Liver (tissue), 9 donors: ENCODE data around the gene GFI1. TPM values are rescaled to one million over a fixed set of nuclear protein-coding genes. Genes with fewer than 3 reads are reported as not detected.

Experiments
- DNase-seq: peaks from one replicate; pipeline ENCODE4 v3.0.0-alpha.2; 2017; ENCODE audit warnings: low spot score
- H3K27ac ChIP-seq, 2 donors: one replicate each; pipeline ENCODE4 v1.7.0; 2013; ENCODE audit warnings: inconsistent platforms in 2 of 2, low read length in 2 of 2, control low read depth in 1 of 2, low read depth in 1 of 2, mild to moderate bottlenecking in 1 of 2
- H3K27me3 ChIP-seq, 4 donors: one replicate each; pipeline versions ENCODE4 v1.6.1 to v1.7.0; 2013; ENCODE audit warnings: low read length in 3 of 4, inconsistent platforms in 1 of 4, mild to moderate bottlenecking in 1 of 4, moderate library complexity in 1 of 4; ENCODE audit not compliant: control insufficient read depth in 4 of 4, insufficient read depth in 4 of 4
- H3K36me3 ChIP-seq, 4 donors: one replicate each; pipeline versions ENCODE4 v1.6.1 to v1.7.0; 2013; ENCODE audit warnings: low read length in 3 of 4, mild to moderate bottlenecking in 3 of 4, low read depth in 1 of 4, moderate library complexity in 1 of 4; ENCODE audit not compliant: control insufficient read depth in 4 of 4, insufficient read depth in 3 of 4
- H3K4me1 ChIP-seq, 4 donors: one replicate each; pipeline versions ENCODE4 v1.6.1 to v1.7.0; 2013; ENCODE audit warnings: low read length in 3 of 4, mild to moderate bottlenecking in 3 of 4, moderate library complexity in 1 of 4; ENCODE audit not compliant: control insufficient read depth in 4 of 4, insufficient read depth in 4 of 4
- H3K4me3 ChIP-seq, 3 donors: one replicate each; pipeline versions ENCODE4 v1.6.1 to v1.7.0; 2013; ENCODE audit warnings: low read length in 3 of 3, control low read depth in 1 of 3, low read depth in 1 of 3, mild to moderate bottlenecking in 1 of 3
- H3K9ac ChIP-seq, 2 donors: one replicate each; pipeline ENCODE4 v1.7.0; 2013; ENCODE audit warnings: low read length in 2 of 2, mild to moderate bottlenecking in 2 of 2, moderate library complexity in 2 of 2, control low read depth in 1 of 2, low read depth in 1 of 2
- H3K9me3 ChIP-seq, 4 donors: one replicate each; pipeline versions ENCODE4 v1.6.1 to v1.7.0; 2013; ENCODE audit warnings: low read length in 3 of 4; ENCODE audit not compliant: control insufficient read depth in 4 of 4
- ATF3 ChIP-seq: IDR thresholded peaks from 2 replicates; pipeline ENCODE4 v1.6.1; 2016; ENCODE audit warnings: antibody characterized with exemption
- CTCF ChIP-seq: fragments of 150-350 bp; IDR thresholded peaks from 2 replicates; pipeline ENCODE4 v1.5.1; 2017; ENCODE audit warnings: improper control_type of control experiment, low read depth, low read length; ENCODE audit not compliant: missing input control
- EGR1 ChIP-seq, 2 donors: IDR thresholded peaks; 2 replicates each; pipeline ENCODE4 v1.6.1; 2016 to 2018; ENCODE audit warnings: antibody characterized with exemption in 2 of 2, low read depth in 2 of 2
- FOXA1 ChIP-seq: IDR thresholded peaks from 2 replicates; pipeline ENCODE4 v1.6.1; 2016; ENCODE audit warnings: antibody characterized with exemption
- FOXA2 ChIP-seq: IDR thresholded peaks from 2 replicates; pipeline ENCODE4 v1.6.1; 2016; ENCODE audit warnings: antibody characterized with exemption
- GABPA ChIP-seq, 2 donors: IDR thresholded peaks in 1 of 2; conservative IDR thresholded peaks in 1 of 2; 2 replicates each; pipeline ENCODE4 v1.6.1; 2016; ENCODE audit warnings: antibody characterized with exemption in 2 of 2, mild to moderate bottlenecking in 1 of 2, moderate library complexity in 1 of 2
- HNF4A ChIP-seq, 2 donors: conservative IDR thresholded peaks; 2 replicates each; pipeline ENCODE4 v1.6.1; 2016; ENCODE audit warnings: antibody characterized with exemption in 2 of 2, mild to moderate bottlenecking in 2 of 2
- HNF4G ChIP-seq: IDR thresholded peaks from 2 replicates; pipeline ENCODE4 v1.6.1; 2016; ENCODE audit warnings: antibody characterized with exemption
- JUND ChIP-seq, 2 donors: IDR thresholded peaks; 2 replicates each; pipeline ENCODE4 v1.6.1; 2016; ENCODE audit warnings: antibody characterized with exemption in 2 of 2
- MAX ChIP-seq: IDR thresholded peaks from 2 replicates; pipeline ENCODE4 v1.6.1; 2016; ENCODE audit warnings: antibody characterized with exemption
- NR2F2 ChIP-seq: IDR thresholded peaks from 2 replicates; pipeline ENCODE4 v1.6.1; 2016; ENCODE audit warnings: antibody characterized with exemption
- RAD21 ChIP-seq, 2 donors: IDR thresholded peaks; 2 replicates each; pipeline ENCODE4 v1.6.1; 2016; ENCODE audit warnings: antibody characterized with exemption in 2 of 2, mild to moderate bottlenecking in 2 of 2
- REST ChIP-seq: IDR thresholded peaks from 2 replicates; pipeline ENCODE4 v1.6.1; 2016; ENCODE audit warnings: antibody characterized with exemption, mild to moderate bottlenecking
- RXRA ChIP-seq, 2 donors: IDR thresholded peaks; 2 replicates each; pipeline ENCODE4 v1.6.1; 2017 to 2018; ENCODE audit warnings: antibody characterized with exemption in 2 of 2, mild to moderate bottlenecking in 1 of 2
- SP1 ChIP-seq: IDR thresholded peaks from 2 replicates; pipeline ENCODE4 v1.6.1; 2018; ENCODE audit warnings: antibody characterized with exemption, mild to moderate bottlenecking
- TAF1 ChIP-seq: conservative IDR thresholded peaks from 2 replicates; pipeline ENCODE4 v1.6.1; 2016; ENCODE audit warnings: antibody characterized with exemption, mild to moderate bottlenecking
- YY1 ChIP-seq: IDR thresholded peaks from 2 replicates; pipeline ENCODE4 v1.6.1; 2016; ENCODE audit warnings: antibody characterized with exemption, mild to moderate bottlenecking
- ZBTB33 ChIP-seq: IDR thresholded peaks from 2 replicates; pipeline ENCODE4 v1.6.1; 2016; ENCODE audit warnings: antibody characterized with exemption
- WGBS: extraction: QIAGEN DNeasy Blood & Tissue Kit; methylation state at CpG from one replicate; pipeline ENCODE4 v1.1.7; 2013; 5-methylcytosine and 5-hydroxymethylcytosine counted together
- polyA plus RNA-seq, 2 donors: library from polyadenylated mRNA; stranded (reverse) in 1 of 2; unstranded in 1 of 2; fragments of 200-250 nt in 1 of 2; fragments of >200 nt in 1 of 2; fragmentation: Nextera tagmentation in 1 of 2; extraction: Ambion mirVana in 1 of 2; gene quantifications; one replicate each; pipeline versions ENCODE4 v1.2.1 to v1.2.3, GENCODE V29; 2013 to 2015
- total RNA-seq, 2 donors: library from RNA; depleted of rRNA; stranded (reverse); fragments of >200 nt; gene quantifications; one replicate each; pipeline ENCODE4 v1.2.3, GENCODE V29; 2014
- donor health status: healthy.
- donor health status: healthy.
- donor health status: healthy.
- donor health status: healthy.
- donor health status: healthy.

GFI1 gene
- total and polyA plus RNA-seq, 4 donors = 0.22 to 3.9 (median 0.55) TPM

- no peak overlapping the region for H3K4me3 ChIP-seq
- no peak overlapping the region for H3K9ac ChIP-seq
- H3K27me3 ChIP-seq = no peaks in the 10 kb centered on the region
- peaks cover 0 to 5% (median 3%) of the 10 kb centered on the region in 4 donors for H3K36me3 ChIP-seq
- no peak overlapping the region for H3K27ac ChIP-seq
- WGBS = 96% methylated on average over 4 of the region's 4 CpGs
- H3K4me1 ChIP-seq = no peaks in the 10 kb centered on the region
- TF ChIP-seq MAX = no peak
- TF ChIP-seq CTCF = no peak
- TF ChIP-seq HNF4A (conservative IDR thresholded peaks at IDR 0.05) = no peak
- TF ChIP-seq NR2F2 = no peak
- TF ChIP-seq RAD21 (IDR thresholded peaks at IDR 0.05) = no peak
- TF ChIP-seq TAF1 = no peak
- H3K9me3 ChIP-seq = no peaks in the 10 kb centered on the region
- no peak for DNase-seq
Measured at GRCh38 chr1:92511541-92511940, 24.8 kb upstream of the GFI1 start.

- Histone ChIP-seq H3K36me3 (peaks cover 0 to 3% (median 1%) of the 10 kb centered on the region in 4 donors), H3K9ac (no peak overlapping the region), H3K27me3 (no peaks in the 10 kb centered on the region), H3K27ac (no peak overlapping the region), H3K4me3 (no peak overlapping the region), H3K4me1 (peaks cover 0 to 7% (median 6%) of the 10 kb centered on the region in 4 donors), H3K9me3 (no peaks in the 10 kb centered on the region)
- WGBS = 97% methylated on average over 1 of the region's 1 CpG
- TF ChIP-seq YY1 = no peak
- no peak for TF ChIP-seq ATF3
- no peak for TF ChIP-seq HNF4G
- no peak for TF ChIP-seq MAX
- TF ChIP-seq RAD21 (IDR thresholded peaks at IDR 0.05) = no peak
- TF ChIP-seq EGR1 (IDR thresholded peaks at IDR 0.05; ENCODE audit: low read depth in 2 of 2) = no peak
- no peak for TF ChIP-seq GABPA (IDR thresholded peaks at IDR 0.05 in 1 of 2, conservative IDR thresholded peaks at IDR 0.05 in 1 of 2)
- no peak for TF ChIP-seq REST
- no peak for TF ChIP-seq ZBTB33
- no peak for TF ChIP-seq TAF1
- TF ChIP-seq FOXA1 = no peak
- TF ChIP-seq NR2F2 = no peak
- no peak for TF ChIP-seq FOXA2
- no peak for TF ChIP-seq SP1
- no peak for TF ChIP-seq HNF4A (conservative IDR thresholded peaks at IDR 0.05)
- no peak for TF ChIP-seq RXRA (IDR thresholded peaks at IDR 0.05)
- TF ChIP-seq JUND (IDR thresholded peaks at IDR 0.05) = no peak
- no peak for TF ChIP-seq CTCF
- no peak for DNase-seq
Measured at GRCh38 chr1:92509619-92510018, 22.9 kb upstream of the GFI1 start.
